GM18498 (cell line): Measurements from ENCODE around the gene NRP2.

ENCODE experiments used
- ATAC-seq: cut with Tn5 transposase; IDR thresholded peaks from one replicate; pipeline ENCODE4 v1.9.1; 2021; ENCODE audit warnings: mild to moderate bottlenecking, moderate library complexity; ENCODE audit not compliant: unreplicated experiment

Gene NRP2

GRCh38 chr2:205750797-205751196, 68.5 kb downstream of the NRP2 start:
- ATAC-seq: no peak

GRCh38 chr2:205751569-205752031, 69.3 kb downstream of the NRP2 start:
- no peak for ATAC-seq

GRCh38 chr2:205752296-205752820, 70.1 kb downstream of the NRP2 start:
- no peak for ATAC-seq

GRCh38 chr2:205752924-205753323, 70.6 kb downstream of the NRP2 start:
- ATAC-seq: no peak

DNA sequence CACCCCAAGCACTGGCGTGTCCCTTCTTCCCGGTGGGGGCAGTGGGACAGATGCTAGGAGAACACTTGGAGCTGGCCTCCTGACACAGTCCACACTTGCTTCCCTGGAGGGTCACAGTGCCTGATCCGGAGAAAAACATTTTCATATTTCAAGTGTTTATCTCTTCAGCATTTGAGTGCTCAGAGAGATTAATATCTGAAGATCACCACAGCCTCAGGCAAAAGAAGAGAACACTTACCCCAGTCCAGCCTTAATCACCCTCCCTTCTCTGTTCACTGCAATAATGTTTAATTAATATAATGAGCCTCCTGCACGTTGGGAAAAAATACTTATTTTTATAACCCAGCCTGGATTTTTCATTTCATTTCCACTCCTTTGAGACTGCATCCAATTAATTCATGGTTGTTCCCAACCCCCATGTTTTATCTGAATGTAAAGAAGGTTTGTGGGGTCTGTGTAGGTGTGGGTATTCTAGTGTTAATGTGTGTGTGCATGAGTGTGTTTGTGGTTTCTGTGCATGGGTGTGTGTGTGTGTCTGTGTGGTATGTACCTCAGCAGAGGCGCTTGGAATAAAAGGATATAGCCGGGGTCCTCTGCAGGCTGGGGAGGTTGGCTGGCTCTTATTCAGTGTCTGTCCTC, 72.1 kb downstream of the NRP2 start:
- no peak for ATAC-seq

GRCh38 chr2:205754924-205755321, 72.6 kb downstream of the NRP2 start:
- ATAC-seq: no peak

DNA sequence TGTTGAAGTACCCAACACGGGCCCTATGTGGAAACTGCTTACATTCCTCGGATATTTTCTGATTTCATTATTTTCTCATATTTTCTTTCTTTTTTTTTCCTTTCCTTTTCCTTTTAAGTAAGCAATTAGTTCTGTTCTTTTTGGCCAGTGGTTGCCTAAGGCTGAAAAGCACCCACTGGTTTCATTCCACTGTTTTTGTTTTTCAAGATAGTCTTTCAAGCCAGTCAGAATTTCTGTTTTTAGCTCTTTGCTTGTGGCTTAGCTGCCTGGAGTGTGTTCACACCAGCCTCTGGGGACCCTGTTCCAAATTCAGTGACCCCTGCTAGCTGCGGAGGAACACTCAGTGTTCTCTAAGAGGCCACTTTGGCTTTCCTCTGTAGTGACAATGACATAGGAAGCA, 73.6 kb downstream of the NRP2 start:
- ATAC-seq: no peak

GRCh38 chr2:205757271-205757670, 75.0 kb downstream of the NRP2 start:
- no peak for ATAC-seq

GRCh38 chr2:205758051-205758450, 75.8 kb downstream of the NRP2 start:
- no peak for ATAC-seq

GRCh38 chr2:205758500-205758899, 76.2 kb downstream of the NRP2 start:
- ATAC-seq: no peak

DNA sequence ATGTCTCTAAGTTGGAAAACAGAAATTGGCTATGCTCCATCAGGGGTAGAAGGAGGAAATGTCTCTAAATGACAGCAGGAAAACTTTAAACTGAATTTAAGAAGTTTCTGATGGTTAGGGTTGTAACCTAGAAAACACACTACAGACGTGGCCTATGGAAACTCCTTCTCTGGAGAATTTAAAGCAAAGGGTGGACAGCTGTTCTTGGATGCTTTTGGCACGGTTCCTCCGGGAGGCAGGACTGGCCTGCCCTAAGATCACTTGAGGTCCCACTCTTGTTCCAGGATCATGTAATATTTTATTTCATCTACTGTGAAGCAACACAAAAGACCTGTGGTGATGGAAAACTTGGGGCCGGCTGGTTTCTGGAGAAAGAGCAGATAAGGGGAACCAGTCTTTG, 77.0 kb downstream of the NRP2 start:
- no peak for ATAC-seq

GRCh38 chr2:205759732-205760131, 77.4 kb downstream of the NRP2 start:
- ATAC-seq: no peak

GRCh38 chr2:205760157-205760556, 77.9 kb downstream of the NRP2 start:
- ATAC-seq: no peak

GRCh38 chr2:205761421-205761820, 79.1 kb downstream of the NRP2 start:
- ATAC-seq: no peak

DNA sequence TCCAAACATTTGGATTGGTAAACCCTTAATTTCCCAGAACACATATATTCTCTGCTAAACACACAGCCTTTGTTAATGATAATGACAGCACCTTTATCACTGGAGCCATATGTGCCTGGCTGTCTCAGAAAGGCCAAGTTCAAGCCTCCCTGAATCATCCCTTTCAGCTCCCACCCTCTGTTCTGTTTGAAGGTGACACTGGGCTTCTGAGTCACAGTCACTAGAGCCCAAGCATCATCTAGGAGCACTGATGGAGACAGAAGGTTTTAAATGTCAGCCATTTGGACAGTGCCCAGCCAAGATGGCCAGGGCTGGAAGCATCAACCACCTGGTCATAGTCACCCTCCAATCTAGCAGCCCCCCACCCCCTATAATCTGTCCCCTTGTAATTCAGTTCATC, 80.6 kb downstream of the NRP2 start:
- no peak for ATAC-seq

- ATAC-seq: no peak
Measured at GRCh38 chr2:205763708-205764211, 81.5 kb downstream of the NRP2 start.

GRCh38 chr2:205764270-205764746, 82.0 kb downstream of the NRP2 start:
- no peak for ATAC-seq

GRCh38 chr2:205765151-205765550, 82.8 kb downstream of the NRP2 start:
- no peak for ATAC-seq

DNA sequence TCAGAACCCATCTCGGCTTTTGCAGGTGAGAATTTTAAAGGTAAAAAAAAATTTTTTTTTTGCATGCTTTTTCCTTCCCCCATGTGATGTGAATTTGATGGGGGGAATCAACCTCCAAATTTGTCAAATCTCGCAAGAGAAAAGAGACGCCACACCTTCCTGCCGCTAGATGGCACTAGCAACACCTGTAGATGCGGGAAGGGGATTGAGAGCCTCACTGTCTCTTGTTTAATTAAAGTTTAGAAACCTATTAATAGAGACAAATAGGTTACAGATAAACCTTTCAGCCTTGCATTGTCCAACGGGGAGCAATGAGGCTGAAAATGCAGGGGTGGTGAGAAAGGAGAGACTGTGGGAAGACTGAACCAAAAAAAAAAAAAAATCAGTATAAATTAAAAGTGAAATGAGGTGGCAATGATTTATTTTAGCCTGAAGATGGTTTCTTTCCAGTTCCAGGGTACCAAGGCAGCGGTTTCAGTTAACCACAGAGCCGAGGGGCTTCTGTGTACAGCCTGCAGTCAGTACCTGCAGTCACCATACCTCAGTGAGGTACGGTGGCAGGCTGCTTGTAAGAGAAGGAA, 84.6 kb downstream of the NRP2 start:
- ATAC-seq: no peak

DNA sequence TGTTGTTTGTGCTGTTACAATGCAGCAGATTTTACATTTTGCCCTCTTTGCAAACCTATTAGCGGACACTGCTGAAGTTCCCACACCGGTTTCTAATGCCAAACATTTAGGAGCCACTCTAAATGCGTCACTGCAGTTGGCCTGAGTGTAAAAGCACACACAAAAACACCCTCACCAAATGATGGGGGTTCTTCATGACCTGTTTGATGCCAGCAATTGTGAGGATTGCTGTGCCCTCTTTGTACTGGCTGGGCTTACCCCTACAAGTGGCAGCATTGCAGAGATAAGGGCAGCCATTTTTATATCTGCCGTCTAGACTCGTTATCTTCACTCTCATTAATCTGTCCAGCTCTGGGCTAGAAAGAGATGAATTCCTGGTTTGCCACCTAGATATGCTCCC, 85.3 kb downstream of the NRP2 start:
- ATAC-seq: no peak

DNA sequence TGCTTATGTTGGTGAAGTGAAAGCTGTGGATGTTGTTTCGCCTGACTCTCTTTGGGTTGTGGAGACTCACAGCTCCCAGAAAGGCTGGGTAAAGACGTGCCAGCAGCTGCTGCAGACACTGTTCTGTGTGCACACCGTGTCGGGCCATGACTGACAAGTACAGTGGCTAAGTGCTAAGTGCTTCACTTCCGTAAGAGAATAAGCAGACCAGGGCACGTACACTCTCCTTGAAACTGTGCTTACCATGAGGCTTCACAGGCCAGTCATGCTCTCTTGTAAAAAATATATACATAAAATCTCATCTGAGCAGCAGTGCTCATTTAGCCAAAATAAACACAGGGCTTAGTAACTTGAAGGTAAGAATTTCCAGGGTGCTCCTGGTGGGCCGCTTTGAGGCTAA, 86.0 kb downstream of the NRP2 start:
- ATAC-seq: no peak

- no peak for ATAC-seq
Measured at GRCh38 chr2:205768815-205769494, 86.7 kb downstream of the NRP2 start.
